Body of pancreas (tissue), 4 donors: ENCODE measurements around the gene LRRK1. TPM values are rescaled to one million over a fixed set of nuclear protein-coding genes. Genes with fewer than 3 reads are reported as not detected.

ENCODE experiments used
- ATAC-seq: fragments of 150-250 bp; one replicate; pipeline ENCODE4 v1.9.1; 2016
- DNase-seq, 4 donors: peaks; one replicate each; pipeline ENCODE4 v3.0.0-alpha.2; 2019
- H3K27ac ChIP-seq, 4 donors: fragments of 200-600 bp; sonication (generic); 1 replicate in 3 of 4; 2 replicates in 1 of 4; pipeline versions ENCODE4 v1.5.1 to v1.6.1; 2016 to 2019; ENCODE audit warnings: mild to moderate bottlenecking in 1 of 4, mixed read lengths in 1 of 4, moderate library complexity in 1 of 4
- H3K27me3 ChIP-seq, 2 donors: fragments of 200-600 bp; sonication (generic); one replicate each; pipeline ENCODE4 v1.6.0; 2016; ENCODE audit warnings: mild to moderate bottlenecking in 1 of 2
- H3K36me3 ChIP-seq, 2 donors: fragments of 200-600 bp; sonication (generic); replicated peaks in 1 of 2; 2 replicates each; pipeline ENCODE4 v1.5.1; 2016; ENCODE audit warnings: low read depth in 2 of 2; ENCODE audit not compliant: insufficient read depth in 1 of 2
- H3K4me1 ChIP-seq: fragments of 200-600 bp; sonication (generic); one replicate; pipeline ENCODE4 v1.6.0; 2016
- H3K4me3 ChIP-seq, 2 donors: fragments of 200-600 bp; sonication (generic); 1 replicate in 1 of 2; 2 replicates in 1 of 2; pipeline ENCODE4 v1.5.1; 2016 to 2019
- H3K9me3 ChIP-seq, 3 donors: fragments of 200-600 bp; sonication (generic); 1 replicate in 2 of 3; 2 replicates in 1 of 3; pipeline ENCODE4 v1.5.1; 2016
- POLR2A ChIP-seq, 3 donors: fragments of 450-650 bp; IDR thresholded peaks; one replicate each; pipeline ENCODE4 v1.6.1; 2016; ENCODE audit warnings: antibody characterized with exemption in 3 of 3, mild to moderate bottlenecking in 2 of 3
- WGBS, 2 donors: methylation state at CpG; one replicate each; pipeline ENCODE4 v1.1.5; 2017; 5-methylcytosine and 5-hydroxymethylcytosine counted together
- intact Hi-C: fragments of 100-400 bp; cut with DNase I; formaldehyde crosslinking; loops from one replicate; pipeline ENCODE4 v1.15.1; 2023
- total RNA-seq, 2 donors: library from RNA; depleted of rRNA; stranded (reverse); fragments of >200 nt; gene quantifications; one replicate each; pipeline ENCODE4 v1.1.0, GENCODE V29; 2016
- TF ChIP-seq, protein P1 (sequence below), 7 experiments: fragments of 450-650 bp in 4 of 7; fragments of 200-600 bp in 3 of 7; sonication (generic) in 3 of 7; IDR thresholded peaks; one replicate each; pipeline ENCODE4 v1.5.1; 2016 to 2019; ENCODE audit warnings: antibody characterized with exemption in 7 of 7

Gene LRRK1
- total RNA-seq, 2 donors from 2014 or later = 12.2 to 14.0 TPM

GRCh38 chr15:101000271-101000681 lies 81.1 kb downstream of the LRRK1 start:
- H3K27ac ChIP-seq = no peak overlapping the region
- H3K4me3 ChIP-seq = no peak overlapping the region
- DNase-seq (no peak), ATAC-seq (no peak)
- intact Hi-C loops = loop anchor here (5.0 kb wide), 1 partner anchor 368 kb away; no protein-coding TSS in a partner anchor
- no peaks in the 10 kb centered on the region for H3K4me1 ChIP-seq
- no peaks in the 10 kb centered on the region for H3K9me3 ChIP-seq
- no peaks in the 10 kb centered on the region for H3K27me3 ChIP-seq
- WGBS, 2 donors = 83% methylated on average over 5 of the region's 5 CpGs
- no peaks in the 10 kb centered on the region for H3K36me3 ChIP-seq
- TF ChIP-seq POLR2A (IDR thresholded peaks at IDR 0.05) = no peak

- no peak overlapping the region for H3K4me3 ChIP-seq
- H3K27ac ChIP-seq = no peak overlapping the region
- no peaks in the 10 kb centered on the region for H3K9me3 ChIP-seq
- intact Hi-C loops = loop anchor here (5.0 kb wide), 1 partner anchor 369 kb away; no protein-coding TSS in a partner anchor
- no peaks in the 10 kb centered on the region for H3K36me3 ChIP-seq
- ATAC-seq (no peak), DNase-seq (no peak)
- no peak for TF ChIP-seq POLR2A (IDR thresholded peaks at IDR 0.05)
- TF ChIP-seq, protein P1, sequence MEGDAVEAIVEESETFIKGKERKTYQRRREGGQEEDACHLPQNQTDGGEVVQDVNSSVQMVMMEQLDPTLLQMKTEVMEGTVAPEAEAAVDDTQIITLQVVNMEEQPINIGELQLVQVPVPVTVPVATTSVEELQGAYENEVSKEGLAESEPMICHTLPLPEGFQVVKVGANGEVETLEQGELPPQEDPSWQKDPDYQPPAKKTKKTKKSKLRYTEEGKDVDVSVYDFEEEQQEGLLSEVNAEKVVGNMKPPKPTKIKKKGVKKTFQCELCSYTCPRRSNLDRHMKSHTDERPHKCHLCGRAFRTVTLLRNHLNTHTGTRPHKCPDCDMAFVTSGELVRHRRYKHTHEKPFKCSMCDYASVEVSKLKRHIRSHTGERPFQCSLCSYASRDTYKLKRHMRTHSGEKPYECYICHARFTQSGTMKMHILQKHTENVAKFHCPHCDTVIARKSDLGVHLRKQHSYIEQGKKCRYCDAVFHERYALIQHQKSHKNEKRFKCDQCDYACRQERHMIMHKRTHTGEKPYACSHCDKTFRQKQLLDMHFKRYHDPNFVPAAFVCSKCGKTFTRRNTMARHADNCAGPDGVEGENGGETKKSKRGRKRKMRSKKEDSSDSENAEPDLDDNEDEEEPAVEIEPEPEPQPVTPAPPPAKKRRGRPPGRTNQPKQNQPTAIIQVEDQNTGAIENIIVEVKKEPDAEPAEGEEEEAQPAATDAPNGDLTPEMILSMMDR (IDR thresholded peaks at IDR 0.05) = no peak
- no peaks in the 10 kb centered on the region for H3K27me3 ChIP-seq
- WGBS, 2 donors = 90 to 94% methylated on average over 6 of the region's 6 CpGs
- H3K4me1 ChIP-seq = no peaks in the 10 kb centered on the region
Observed at GRCh38 chr15:101001056-101001455, 81.9 kb downstream of the LRRK1 start.

DNA sequence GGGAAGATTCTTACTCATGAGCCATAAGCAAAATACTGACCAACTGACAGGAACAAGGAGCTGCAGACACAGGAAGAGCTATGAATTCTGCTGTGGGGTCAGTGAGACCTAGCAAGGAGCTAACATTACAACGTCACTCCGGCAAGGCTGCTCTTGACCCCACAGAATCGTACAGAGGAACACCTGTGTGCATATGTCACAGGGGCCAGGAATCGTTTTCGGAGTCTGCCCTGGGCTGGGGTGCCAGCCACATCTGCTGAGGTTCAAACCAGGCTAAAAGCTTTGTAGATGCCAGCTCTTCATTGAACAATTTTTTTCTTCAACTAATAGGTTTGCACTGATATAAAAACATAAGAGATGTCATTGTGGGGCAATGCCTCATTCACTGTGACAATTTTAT lies 82.6 kb downstream of the LRRK1 start:
- 82 to 88% methylated on average over 5 of the region's 5 CpGs for WGBS, 2 donors
- ATAC-seq = no peak
- no peak overlapping the region for H3K4me3 ChIP-seq
- H3K27ac ChIP-seq = no peak overlapping the region
- TF ChIP-seq, protein P1 (IDR thresholded peaks at IDR 0.05) = no peak
- no peak for TF ChIP-seq POLR2A (IDR thresholded peaks at IDR 0.05)
- H3K36me3 ChIP-seq = no peaks in the 10 kb centered on the region
- peaks cover 1% of the 10 kb centered on the region for H3K4me1 ChIP-seq
- intact Hi-C loops = loop anchor here (5.0 kb wide), 1 partner anchor 369 kb away; no protein-coding TSS in a partner anchor
- no peak for DNase-seq
- no peaks in the 10 kb centered on the region for H3K9me3 ChIP-seq
- no peaks in the 10 kb centered on the region for H3K27me3 ChIP-seq

DNA sequence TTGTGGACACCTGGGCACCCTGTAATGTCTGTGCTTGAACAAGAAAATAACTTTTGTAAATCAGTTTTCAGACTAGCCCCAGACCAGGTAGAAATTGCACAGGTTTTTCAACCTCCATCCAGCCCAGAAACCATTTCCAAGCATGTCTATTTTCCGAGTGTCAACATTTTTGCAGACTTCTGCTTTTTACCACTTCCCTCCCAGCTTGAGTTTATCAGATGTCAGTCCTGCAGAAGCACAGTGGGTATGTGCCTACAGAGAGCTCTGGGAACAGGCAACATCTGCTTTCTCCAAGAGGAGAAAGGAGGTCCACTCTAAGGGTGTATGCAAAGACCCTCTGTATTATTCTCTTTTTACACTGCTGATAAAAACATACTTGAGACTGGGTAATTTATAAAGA lies 83.9 kb downstream of the LRRK1 start:
- ATAC-seq (no peak), DNase-seq (no peak)
- 52 to 78% methylated on average over 1 of the region's 1 CpG for WGBS, 2 donors
- Histone ChIP-seq H3K4me3 (no peak overlapping the region), H3K9me3 (no peaks in the 10 kb centered on the region), H3K27me3 (no peaks in the 10 kb centered on the region), H3K36me3 (no peaks in the 10 kb centered on the region), H3K4me1 (peaks cover 12% of the 10 kb centered on the region), H3K27ac (no peak overlapping the region)
- intact Hi-C loops = loop anchor here (5.0 kb wide), 1 partner anchor 371 kb away; no protein-coding TSS in a partner anchor
- TF ChIP-seq, protein P1 (IDR thresholded peaks at IDR 0.05) = no peak
- no peak for TF ChIP-seq POLR2A (IDR thresholded peaks at IDR 0.05)

DNA sequence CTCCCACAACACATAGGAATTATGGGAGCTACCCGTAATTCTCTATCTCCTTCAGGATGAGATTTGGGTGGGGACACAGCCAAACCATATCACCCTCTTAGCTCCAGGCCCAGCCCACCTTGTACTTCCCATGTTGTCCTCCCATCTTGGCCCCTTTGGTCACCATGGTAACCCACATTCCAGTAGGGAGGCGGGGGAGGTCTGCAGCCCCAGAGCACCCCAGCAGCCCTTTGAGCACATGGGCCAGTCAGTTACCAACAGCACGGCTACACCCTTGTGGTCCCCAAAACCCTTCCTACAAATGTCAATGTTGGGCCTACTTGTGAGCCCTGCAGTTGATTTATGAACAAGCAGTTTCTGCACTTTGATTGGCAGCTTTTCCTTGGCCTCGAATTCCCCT lies 84.5 kb downstream of the LRRK1 start:
- no peak overlapping the region for H3K27ac ChIP-seq
- no peaks in the 10 kb centered on the region for H3K9me3 ChIP-seq
- TF ChIP-seq, protein P1 (IDR thresholded peaks at IDR 0.05) = no peak
- no peak for TF ChIP-seq POLR2A (IDR thresholded peaks at IDR 0.05)
- 78 to 86% methylated on average over 3 to 4 of the region's 4 CpGs for WGBS, 2 donors
- intact Hi-C loops = loop anchor here (5.0 kb wide), 1 partner anchor 371 kb away; no protein-coding TSS in a partner anchor
- H3K4me3 ChIP-seq = no peak overlapping the region
- H3K36me3 ChIP-seq = no peaks in the 10 kb centered on the region
- H3K4me1 ChIP-seq = peaks cover 15% of the 10 kb centered on the region
- ATAC-seq = no peak
- H3K27me3 ChIP-seq = no peaks in the 10 kb centered on the region
- DNase-seq = no peak
